Inflammatory macrophage treated with lipopolysaccharide for 4 hours (primary cell): Measurements from ENCODE around the gene SLC37A3.
"Not testable (repeated sequence)": the region's sequence is repeated elsewhere in the genome, so short reads cannot be mapped to it uniquely, and the experiment has no call there.

Source experiments
- DNase-seq: peaks from one replicate; pipeline ENCODE4 v3.0.0-alpha.2; 2020

Gene SLC37A3

DNA sequence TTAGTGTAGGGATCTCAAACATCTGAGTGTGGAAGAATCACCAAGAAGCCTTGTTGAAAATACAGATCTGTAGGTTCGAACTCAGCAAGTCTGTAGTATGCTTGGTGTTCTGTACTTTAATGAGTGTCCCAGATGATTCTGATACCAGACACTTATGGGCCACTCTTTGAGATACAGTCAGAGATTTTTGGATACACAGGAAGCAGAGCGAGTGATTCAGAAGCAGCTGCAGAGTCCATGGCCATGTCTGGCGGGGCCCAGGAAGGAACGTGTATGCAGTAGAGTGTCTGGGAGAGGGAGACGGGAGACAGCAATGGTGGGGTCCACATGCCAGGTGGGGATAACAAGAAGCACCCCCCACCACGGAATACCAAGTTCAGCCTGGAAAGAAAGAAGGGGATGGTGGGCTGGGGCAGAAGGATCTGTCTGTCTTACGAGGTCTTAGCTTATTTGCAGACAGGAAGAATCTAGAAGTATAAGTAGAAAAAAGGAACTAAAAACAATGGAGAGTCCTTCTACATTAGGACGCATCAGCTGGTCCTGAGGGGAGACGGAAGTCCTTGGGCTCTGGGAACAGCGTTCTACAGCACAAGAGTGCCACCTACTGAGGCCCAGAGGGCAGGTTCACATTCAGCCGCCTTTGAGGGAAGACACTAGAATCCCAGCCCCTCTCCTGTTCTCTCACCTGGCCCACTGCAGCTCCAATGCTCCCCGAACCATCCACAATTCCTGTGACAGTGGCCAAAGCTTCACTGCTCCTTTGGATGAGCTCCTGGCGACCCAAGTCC, 55.4 kb downstream of the SLC37A3 start:
- DNase-seq = peak; percentile 86

DNA sequence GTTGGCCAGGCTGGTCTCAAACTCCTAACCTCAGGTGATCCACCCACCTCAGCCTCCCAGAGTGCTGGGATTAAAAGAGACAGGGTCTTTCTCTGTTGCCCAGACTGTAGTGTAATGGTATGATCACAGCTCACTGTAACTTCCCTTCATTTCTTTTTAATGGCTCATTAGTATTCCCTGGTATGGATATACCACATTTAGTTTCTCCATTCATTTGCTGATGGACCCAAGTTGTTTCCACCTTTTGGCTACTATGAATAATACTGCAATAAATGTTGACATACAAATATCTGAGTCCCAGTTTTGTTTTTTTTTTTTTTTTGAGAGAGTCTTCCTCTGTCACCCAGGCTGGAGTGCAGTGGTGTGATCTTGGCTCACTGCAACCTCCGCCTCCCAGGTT, 59.4 kb downstream of the SLC37A3 start:
- DNase-seq = not testable (repeated sequence)

DNA sequence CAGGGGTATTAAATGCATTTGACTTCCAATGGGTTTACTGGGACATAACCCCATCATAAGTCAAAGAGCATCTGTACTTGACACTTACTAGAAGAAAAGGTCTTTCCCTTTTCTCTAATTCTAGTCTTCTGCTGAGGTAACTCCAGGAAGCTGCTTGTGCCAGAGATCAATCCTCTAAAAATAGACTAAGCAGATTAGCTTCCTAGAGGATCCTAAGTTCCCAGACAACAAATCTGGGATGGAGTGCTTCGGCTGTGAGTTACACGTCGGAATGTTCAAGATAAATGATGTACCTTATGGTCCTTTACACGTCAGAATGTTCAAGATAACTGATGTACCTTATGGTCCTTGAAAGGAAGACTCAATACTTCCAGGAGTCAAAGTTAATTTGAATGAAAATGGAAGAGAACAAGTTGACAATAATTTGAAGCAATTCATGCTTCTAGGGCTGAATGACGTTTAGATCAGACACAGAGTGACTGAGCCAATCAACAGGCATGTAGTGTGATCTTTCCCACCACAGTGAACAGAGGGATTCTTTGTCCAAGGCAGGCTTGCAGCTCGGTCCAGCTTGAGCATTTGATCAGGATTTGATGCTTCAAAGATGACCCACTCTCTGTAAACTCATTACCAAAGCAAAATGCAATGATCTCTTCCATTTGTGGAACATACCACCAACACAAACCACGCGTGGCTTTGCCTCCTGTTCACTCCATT, 63.8 kb downstream of the SLC37A3 start:
- no peak for DNase-seq

DNA sequence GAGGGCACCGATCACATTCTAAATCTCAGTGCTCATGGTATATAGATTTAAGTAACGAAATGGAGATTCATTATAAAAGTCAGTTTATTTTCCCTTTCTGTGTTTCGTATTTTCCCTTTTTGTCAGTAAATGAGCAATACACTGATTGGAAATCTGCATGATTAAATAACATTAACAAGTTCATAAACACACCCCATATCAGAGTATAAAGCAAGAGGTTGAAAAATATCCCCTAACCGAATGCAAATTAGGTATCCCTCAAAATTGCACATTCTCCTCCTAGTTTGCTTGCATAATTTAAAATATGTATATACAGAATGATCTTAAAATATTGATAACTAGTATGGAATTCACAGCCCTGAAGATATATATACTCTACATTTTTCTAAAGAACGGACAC, 64.6 kb downstream of the SLC37A3 start:
- no peak for DNase-seq

DNA sequence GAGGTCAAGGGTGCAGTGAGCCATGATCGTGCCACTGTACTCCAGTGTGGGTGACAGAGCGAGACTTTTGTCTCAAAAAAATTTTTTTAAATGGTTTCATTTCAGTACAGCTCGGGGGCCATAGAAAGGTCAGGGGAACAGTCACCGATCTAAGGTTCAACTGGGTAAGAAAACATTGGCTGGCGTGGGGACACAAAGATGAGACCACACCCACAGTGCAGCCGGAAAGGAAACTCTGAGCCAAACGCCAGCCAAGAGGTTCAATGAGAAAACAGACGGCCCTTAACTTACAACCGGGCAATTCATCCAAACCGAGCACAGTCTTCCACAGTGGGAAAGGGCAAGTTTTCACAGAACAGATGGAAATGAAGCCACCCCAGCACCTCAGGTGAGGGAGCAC, 65.1 kb downstream of the SLC37A3 start:
- no peak for DNase-seq

DNA sequence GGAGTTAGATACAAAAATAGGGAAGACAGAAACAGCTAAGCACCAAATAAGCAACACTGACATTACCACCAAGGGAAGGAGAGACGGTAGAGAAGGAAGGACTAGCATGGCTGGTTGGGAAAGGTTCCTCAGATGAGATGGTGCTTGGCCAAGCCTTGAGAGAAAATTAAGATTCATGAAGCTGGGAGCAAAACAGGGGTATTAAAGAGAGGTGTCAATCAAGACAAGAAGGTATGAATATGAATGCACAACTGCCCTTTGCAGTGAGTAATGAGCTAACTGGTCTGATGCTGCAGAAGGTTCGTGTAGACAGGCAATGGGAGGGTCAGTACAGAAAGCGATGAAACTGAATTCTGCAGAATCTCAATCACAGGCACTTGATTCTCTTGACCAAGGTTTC, 67.7 kb downstream of the SLC37A3 start:
- DNase-seq = no peak

DNA sequence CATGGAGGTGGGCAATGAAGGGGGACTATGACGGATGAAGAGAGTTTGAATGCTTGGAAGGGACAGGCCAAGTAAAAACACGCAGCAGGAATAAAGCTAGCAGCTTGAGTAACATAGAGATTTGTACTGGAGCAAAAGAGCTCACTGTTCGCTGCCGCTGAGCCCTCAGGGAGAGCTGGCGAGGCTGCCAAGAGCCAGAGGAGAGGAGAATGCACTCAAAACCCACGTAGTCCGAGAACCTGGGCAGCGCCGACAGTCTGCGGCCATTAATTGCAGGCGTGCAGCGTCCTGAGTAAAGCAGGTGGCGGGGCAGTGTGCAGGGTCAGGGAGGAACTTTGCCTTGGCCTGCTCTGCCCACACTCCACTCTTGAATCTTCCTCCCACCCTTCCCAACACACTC, 68.2 kb downstream of the SLC37A3 start:
- DNase-seq = no peak

DNA sequence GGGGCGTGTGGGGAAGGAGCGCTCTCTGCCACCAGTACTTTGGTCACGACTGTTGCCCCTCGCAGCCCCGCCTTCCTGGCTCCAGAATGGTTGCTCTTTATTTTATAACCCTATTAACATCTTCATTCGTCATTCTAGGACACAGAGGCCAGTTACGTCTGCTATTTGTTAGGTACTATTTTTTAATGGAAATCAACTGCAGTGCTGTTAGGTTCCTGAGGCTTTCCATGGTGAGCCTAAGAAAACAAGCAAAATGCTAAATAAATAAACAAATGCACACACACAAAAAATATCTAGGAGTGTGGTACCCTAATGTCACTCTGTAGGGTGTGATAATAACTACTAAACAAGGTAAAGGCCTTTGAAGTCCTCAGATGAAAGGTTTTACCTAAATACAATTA, 71.1 kb downstream of the SLC37A3 start:
- DNase-seq = no peak

DNA sequence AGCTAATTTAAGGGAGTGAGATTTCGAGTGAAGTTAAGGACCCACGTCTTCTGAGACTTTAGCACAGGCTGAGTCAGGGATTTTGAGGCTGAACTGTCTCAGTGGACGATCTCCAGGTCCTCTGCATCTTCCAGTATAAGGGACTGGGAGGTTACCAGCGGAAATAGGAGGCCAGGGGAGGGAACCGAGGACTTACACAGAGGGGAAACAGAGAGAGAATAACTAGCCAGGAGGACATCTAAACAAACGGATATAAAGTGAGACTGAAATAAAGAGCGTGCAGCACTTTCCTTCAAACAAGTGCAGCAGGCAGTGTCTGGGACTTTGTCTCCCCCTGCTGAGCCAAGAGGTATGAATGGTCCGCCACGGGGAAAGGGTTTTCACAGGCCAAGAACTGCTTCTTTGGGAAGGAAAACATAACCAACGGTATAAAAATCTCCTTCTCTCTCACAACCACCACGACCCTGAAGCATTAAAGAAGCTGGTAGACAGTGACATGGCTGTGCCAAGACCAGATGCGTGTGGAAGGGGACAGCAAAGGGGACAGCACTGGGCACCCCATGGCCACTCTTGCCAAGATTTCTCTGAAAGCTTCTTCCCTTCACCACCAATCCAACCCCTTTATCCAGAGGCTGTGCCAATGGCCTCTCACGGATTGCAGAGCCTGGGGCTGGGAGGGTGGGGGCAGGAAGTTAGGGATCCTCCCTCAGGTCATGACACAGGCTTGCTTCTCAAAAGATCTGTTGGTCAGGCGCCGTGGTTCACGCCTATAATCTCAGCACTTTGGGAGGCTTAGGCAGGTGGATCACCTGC, 72.0 kb downstream of the SLC37A3 start:
- peak; percentile 73 for DNase-seq

DNA sequence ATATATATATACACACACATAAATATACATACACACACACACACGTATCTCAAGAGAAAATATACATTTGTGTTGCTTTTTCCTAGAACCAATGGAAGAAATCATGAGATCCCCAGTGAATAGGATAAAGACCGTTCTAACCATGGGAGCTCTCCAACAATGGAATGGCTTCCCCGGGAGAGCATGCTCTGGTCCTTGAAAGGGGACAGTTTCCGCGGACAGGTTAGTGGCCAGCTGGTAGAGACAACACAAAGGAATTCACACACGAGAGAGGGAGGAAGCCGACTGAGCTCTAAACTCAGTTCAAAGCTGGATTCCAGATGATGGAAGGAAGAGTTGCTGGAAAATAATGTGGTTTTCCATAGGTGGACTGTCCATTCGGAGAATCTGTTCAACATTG, 72.7 kb downstream of the SLC37A3 start:
- no peak for DNase-seq

DNA sequence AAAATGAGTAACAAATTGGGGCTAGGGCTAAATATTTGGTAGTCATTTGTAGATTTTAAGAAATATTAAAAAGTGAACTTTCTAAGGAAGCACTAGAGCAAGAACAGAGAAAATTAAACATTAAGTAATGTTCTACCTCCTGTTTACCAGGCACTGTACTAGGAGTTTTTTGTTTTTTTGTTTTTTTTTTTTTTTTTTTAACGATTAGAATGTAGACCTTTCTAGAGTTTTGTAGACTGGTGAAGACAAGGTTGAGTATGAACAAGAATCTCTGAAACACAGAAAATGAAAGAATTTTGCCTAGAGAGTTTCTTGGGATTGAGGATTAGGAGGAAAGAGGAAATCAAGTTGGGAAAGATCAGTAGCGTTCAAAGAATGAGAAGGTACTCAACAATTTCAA, 73.6 kb downstream of the SLC37A3 start:
- no peak for DNase-seq

DNA sequence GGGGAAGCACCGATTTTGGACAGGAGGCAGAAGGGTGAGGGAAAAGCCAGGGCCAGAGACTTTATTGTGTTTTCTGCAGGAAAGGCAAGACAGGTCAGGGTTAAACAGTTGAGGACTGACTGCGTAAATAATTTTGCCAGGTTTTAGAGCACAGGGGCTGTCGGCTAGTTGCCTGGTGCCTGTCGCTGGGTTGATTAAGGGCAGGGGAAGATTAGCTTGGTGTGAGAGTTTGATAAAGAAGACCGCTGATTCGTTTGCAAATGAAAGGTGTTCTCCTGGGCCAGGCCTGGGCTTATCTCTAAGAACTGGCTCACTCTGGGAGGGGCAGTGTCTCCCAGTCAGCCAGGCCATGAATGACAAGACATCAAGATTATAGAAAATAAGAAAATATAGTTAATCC, 75.6 kb downstream of the SLC37A3 start:
- DNase-seq = no peak

DNA sequence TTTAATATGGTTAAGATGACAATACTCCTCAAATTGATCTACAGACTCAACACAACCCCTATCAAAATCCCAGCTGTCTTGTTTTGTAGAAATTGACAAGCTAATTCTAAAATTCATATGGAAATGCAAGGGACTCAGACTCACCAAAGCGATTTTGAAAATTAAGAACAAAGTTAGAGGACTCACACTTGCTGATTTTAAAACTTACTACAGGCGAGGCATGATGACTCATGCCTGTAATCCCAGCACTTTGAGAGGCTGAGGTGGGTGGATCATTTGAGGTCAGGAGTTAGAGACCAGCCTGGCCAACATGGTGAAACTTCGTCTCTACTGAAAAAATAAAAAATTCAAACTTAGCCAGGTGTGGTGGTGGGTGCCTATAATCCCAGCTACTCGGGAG, 78.3 kb downstream of the SLC37A3 start:
- not testable (repeated sequence) for DNase-seq

DNA sequence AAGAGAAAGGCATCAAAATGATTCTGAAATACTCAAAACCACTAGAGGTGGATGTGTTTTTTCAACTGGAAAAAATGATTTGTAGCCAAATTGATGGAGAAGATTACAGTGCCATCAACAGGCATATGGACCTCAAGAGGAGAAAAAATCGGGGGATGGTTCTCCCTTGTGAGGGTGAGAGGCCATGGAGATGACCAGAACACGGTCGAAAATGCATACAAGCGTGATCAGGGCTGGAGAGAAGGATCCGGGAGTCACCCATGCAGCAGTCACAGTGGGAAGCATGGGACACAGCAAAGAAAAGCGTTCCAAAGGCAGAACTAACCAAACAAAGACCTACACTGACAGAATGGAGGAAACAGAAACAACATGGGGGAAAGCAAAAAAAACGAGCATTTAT, 80.3 kb downstream of the SLC37A3 start:
- no peak for DNase-seq

DNA sequence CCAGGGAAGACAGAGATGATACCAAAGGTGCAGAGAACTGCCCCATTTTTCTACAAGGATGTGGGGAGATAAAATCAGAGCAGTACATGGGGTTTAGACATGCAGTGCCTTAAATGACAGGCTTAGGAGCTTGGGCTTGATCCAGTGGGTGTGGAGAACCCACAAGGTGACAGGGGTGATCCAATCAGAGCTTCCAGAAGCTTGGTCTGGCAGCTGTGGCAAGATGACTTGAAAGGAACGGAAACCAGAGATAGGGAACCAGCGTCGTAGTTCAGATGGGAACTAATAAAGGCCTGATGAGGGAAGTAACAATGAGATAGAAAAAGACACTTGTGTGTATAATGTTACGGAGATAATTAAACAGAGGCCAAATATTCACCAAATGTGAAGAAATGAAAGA, 80.7 kb downstream of the SLC37A3 start:
- DNase-seq = peak; percentile 93

DNA sequence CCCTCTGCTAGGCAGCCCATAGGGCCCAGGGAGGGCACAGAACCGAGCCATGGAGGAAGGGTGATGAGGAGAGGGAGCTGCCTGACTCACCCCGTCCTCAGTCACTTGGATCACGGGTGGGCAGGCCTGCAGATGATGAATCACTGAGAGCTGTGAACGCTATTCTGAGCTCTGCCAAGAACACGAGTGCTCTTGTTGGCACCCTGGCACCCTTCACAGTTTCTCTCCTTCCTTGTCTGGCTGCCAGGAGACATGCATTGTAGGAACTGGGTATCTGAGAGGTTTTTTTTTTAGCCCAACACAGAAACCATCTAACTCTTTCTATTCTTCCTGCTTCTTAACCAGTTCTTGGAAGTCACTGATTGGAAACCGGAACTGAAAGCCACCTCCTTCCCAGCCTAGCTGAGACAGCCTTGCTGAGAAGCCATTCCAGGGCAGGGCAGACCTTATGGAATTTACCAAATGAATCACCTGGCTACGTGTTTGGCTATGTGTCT, 82.1 kb downstream of the SLC37A3 start:
- DNase-seq = peak; percentile 92

DNA sequence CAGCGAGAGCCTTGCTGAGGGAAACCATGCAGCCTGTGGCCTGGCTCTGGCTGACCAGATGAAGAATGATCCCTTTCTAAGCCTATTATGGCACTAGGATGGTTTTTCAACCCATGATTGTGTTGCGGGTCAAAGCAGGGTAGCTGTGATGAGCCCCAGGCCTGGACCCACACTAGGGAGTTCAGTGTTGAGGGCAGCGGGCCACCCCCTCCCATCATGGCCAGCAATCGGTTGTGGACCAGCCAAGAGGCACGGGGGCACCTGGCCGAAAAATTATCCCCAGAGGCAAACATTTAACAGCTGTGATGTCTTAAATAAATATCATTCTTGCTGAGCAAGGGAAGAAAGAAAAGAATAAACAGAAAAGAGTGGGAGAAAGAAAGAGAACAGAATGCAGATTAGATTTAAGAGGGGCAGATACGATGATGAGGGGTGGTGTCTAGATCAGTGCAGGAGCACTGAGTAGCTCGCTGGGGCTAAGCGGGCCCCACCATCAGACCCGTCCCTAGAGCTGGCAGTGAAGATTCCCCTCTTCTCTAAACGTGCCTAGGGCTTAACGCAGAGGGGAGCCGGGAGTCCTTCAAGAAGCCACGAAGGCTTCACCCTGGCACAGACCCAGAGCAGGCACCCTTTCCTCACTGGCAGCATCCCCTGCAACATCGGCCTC, 82.7 kb downstream of the SLC37A3 start:
- no peak for DNase-seq

DNA sequence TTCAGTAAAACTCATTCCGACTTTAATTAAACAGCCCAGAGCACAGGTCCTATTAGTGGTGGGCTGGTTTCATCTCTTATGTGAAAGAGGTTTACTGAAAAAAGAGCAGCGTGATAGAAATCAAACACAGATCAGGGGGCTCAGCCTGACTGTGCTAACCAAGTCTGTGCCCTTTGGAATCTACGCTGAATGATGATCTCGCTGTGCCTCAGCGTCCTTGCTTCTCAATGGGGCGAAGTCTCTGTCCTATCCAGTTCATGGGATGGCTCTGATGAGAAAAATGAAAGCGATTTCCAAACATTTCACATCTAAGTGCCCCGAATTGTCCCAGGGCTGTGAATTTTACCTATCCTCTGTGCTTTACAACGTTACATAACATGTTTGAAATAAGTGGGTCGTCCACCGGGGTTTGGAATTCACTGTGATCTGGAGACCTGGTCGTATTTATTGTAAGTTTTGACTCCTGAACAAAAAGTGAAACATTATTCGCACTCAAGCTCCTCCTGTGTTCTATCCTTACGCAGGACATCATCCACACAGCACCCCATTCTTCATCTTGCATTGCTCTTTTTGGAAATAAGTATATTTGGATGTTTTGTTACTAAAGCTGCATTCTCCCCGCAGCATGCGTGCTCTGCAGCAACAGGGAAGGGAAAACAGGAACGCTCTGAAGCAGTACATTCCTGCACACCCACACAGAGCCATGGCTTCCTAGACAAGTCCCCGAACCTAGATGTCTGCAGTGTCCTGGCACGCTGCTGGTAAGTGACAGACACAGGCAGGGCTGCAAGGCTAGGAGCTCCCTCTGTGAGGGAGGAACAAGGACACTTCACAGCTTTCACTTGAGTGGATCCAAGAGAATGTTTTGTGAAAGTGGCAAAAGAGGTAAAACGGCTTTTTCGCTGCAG, 83.5 kb downstream of the SLC37A3 start:
- peak; percentile 50 for DNase-seq

DNA sequence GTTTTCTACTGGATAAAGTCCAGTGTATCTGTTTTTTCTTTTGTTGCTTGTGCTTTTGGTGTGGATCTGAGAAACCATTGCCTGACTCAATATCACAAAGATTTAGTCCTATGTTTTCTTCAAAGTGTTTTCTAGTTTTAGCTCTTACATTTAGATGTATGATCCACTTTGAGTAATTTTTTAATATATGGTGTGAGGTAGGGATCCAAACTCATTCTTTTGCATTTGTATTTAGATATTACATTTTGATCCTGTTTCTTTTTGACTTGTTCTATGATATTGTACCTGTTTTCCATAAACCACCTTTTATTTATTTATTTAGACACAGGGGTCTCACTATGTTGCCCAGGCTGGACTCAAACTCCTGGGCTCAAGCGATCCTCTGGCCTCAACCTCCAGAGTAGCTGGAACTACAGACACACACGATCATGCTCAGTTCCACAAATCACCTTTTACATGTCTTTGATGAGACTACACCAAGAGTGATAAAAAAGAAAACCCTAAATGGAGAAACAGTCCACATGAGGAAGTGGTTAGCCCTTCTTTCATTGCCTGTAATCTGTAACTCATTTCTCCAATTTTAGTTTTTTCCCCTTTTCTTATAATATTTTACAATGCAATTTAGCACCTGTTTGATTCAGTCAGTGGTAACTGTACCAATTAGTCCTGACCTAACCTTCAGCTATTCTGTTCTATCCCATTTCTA, 86.0 kb downstream of the SLC37A3 start:
- peak; percentile 73 for DNase-seq

DNA sequence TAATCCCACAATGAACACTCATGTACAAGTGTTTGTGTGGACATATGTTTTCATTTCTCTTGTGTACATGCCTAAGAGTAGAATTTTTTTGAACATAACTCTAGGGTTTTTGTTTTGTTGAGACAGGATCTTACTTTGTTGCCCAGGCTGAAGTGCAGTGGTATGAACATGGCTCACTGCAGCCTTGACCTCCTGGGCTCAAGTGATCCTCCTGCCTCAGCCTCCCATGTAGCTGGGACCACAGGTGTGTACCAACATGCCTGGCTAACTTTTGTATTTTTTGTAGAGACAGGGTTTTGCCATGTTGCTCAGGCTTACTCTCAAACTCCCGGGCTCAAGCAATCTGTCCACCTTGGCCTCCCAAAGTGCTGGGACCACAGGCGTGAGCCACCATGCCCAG, 87.2 kb downstream of the SLC37A3 start:
- DNase-seq = not testable (repeated sequence)

DNA sequence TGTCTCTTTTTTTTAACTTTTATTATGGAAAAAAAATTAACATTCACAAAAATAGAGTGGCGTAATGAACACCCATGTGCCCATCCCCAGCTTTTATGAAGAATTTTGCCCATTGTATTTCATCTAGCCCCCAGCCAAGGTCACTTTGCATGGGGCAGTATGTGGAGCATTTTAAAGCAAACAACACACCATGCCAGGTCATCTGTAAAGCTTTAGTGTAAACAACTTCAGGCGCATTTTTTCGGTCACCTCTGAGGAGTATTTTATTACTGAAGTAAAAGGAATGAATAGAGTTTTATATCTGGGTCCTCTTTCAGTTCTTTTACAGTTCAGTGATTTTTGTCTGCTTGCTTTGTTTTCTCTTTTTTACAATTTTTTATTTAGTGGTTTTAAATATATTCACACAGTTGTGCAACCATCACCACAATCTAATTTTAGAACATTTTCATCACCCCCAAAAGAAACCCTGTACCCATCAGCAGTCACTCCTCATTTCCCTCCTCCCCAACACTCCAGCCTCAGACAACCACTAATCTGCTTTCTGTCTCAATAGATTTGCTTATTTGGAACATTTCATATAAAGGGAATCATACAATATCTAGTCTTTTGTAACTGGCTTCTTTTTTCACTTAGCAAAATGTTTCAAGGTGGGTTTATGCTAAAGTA, 87.9 kb downstream of the SLC37A3 start:
- no peak for DNase-seq
